ENCODE measurements around the gene CACNG4. TPM values are rescaled to one million over a fixed set of nuclear protein-coding genes. Genes with fewer than 3 reads are reported as not detected.

CACNG4 gene
- total and polyA plus RNA-seq, 11 donors = 0.08 to 0.88 (median 0.33) TPM; not detected in 8

DNA sequence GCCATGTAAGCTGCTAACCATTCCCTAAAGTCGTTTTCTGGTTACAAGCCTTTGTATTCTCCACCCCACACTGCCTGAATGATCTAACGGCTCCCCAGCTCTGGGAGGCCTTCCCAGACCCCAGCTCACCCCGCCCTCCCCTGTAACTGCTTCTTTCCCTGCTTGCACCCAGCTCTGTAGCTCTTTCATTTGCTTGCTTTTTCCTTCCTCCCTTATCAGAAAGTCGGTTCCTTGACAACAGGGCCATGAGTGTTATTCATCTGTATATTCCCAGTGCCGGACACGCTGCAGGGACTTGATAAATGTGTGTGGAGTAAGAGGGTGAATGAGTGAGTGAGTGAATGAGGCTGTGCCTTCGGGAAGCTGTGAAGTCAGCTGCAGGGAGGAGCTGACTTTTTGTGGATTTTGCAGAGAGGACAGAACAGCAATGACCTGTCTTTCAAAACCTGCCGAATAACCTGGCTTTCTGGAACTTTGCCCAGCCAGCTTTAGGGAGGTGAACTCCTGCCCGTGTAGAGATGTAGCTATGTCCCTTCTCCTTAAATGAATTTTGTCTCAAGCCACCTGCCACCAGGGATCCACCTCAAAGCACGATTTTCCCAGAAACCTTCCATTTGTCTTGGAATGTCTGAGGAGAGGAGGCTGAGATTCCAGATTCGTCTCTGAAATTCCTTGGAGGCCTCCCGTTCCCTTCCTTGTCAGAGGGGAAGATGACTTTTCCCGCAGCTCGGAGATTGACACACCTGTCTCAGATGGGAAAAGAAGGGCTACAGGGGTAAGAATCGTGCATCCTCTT is 20.0 kb upstream of the CACNG4 start:
- intact Hi-C loops (cut with DNase I) = no loop called here
- 21 to 27% (median 22%) methylated on average over 15 of the region's 15 CpGs for WGBS, 4 donors
- no peaks in the 10 kb centered on the region for H3K4me1 ChIP-seq
- no peak overlapping the region for H3K27ac ChIP-seq
- no peak for DNase-seq
- H3K36me3 ChIP-seq = no peaks in the 10 kb centered on the region
- peaks cover 0 to 64% (median 10%) of the 10 kb centered on the region in 9 donors for H3K27me3 ChIP-seq
- H3K4me3 ChIP-seq = no peak overlapping the region
- TF ChIP-seq, protein P1, sequence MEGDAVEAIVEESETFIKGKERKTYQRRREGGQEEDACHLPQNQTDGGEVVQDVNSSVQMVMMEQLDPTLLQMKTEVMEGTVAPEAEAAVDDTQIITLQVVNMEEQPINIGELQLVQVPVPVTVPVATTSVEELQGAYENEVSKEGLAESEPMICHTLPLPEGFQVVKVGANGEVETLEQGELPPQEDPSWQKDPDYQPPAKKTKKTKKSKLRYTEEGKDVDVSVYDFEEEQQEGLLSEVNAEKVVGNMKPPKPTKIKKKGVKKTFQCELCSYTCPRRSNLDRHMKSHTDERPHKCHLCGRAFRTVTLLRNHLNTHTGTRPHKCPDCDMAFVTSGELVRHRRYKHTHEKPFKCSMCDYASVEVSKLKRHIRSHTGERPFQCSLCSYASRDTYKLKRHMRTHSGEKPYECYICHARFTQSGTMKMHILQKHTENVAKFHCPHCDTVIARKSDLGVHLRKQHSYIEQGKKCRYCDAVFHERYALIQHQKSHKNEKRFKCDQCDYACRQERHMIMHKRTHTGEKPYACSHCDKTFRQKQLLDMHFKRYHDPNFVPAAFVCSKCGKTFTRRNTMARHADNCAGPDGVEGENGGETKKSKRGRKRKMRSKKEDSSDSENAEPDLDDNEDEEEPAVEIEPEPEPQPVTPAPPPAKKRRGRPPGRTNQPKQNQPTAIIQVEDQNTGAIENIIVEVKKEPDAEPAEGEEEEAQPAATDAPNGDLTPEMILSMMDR (IDR thresholded peaks at IDR 0.05) = no peak
- no peak for TF ChIP-seq POLR2A (IDR thresholded peaks at IDR 0.05)
- no peaks in the 10 kb centered on the region for H3K9me3 ChIP-seq
- no peak for ATAC-seq

DNA sequence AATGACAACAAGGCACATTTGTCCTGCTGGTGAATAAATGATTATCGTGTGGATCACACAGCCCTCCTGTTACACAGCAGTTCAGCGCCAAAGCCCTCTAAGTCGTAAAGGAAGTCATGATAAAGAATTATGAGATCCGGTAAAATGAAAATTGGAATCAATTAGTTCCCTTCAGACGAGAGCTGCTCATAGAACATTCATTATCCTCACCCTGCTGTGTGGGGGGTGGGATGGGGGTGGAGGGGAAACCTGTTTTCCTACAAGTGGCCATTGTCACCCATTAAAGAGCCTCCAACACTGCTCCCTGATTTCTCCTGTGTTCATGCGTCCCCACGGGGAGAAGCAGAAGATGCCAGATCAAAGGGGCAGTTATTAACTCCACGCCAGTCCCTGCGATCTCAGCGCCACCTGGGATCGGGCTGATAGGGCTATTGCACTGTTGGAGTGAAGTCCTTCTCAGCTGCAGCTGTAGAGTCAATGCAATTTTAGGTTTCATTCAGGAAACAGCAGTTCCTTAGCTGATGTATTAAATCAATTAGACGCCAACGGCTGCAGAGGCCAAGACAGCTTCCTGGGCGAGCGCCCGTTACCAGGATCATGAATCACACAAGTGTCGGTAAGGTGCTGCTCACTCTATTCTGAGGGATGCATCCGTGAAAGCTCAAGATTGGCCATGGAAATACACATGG is 19.2 kb upstream of the CACNG4 start:
- WGBS, 4 donors = 58 to 62% (median 61%) methylated on average over 18 of the region's 18 CpGs
- no peak overlapping the region for H3K4me3 ChIP-seq
- H3K27ac ChIP-seq = no peak overlapping the region
- DNase-seq = no peak
- no peaks in the 10 kb centered on the region for H3K9me3 ChIP-seq
- no peaks in the 10 kb centered on the region for H3K36me3 ChIP-seq
- ATAC-seq = no peak
- H3K4me1 ChIP-seq = no peaks in the 10 kb centered on the region
- peaks cover 0 to 57% (median 10%) of the 10 kb centered on the region in 9 donors for H3K27me3 ChIP-seq
- TF ChIP-seq POLR2A (IDR thresholded peaks at IDR 0.05) = no peak
- TF ChIP-seq, protein P1 (IDR thresholded peaks at IDR 0.05) = no peak
- intact Hi-C loops (cut with DNase I) = no loop called here

DNA sequence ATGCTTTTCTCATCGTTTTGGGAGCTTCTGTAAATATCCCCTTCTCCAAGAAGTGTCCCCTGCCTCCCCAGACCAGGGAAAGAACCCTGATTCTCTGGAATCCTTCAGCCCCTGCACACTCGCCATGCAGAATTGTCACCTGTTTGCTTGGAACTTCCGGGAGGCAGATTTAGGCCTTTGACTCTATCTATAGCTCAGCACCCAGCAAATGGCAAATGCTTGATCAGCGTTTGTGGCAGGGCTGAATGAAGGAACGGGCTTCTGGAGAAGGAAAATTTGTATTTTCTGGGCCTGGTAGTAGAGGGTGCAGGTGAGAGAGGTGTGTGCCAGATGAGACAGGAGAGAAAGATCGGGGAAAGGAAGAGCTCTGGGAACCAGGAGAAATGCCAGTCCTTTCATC is 18.3 kb upstream of the CACNG4 start:
- Histone ChIP-seq H3K9me3 (no peaks in the 10 kb centered on the region), H3K4me1 (no peaks in the 10 kb centered on the region), H3K36me3 (no peaks in the 10 kb centered on the region), H3K27ac (no peak overlapping the region), H3K27me3 (peaks cover 0 to 55% (median 10%) of the 10 kb centered on the region in 9 donors), H3K4me3 (no peak overlapping the region)
- no peak for DNase-seq
- intact Hi-C loops (cut with DNase I) = no loop called here
- ATAC-seq = no peak
- TF ChIP-seq, protein P1 (IDR thresholded peaks at IDR 0.05) = no peak
- no peak for TF ChIP-seq POLR2A (IDR thresholded peaks at IDR 0.05)
- WGBS, 4 donors = 80 to 90% (median 83%) methylated on average over 6 of the region's 6 CpGs

DNA sequence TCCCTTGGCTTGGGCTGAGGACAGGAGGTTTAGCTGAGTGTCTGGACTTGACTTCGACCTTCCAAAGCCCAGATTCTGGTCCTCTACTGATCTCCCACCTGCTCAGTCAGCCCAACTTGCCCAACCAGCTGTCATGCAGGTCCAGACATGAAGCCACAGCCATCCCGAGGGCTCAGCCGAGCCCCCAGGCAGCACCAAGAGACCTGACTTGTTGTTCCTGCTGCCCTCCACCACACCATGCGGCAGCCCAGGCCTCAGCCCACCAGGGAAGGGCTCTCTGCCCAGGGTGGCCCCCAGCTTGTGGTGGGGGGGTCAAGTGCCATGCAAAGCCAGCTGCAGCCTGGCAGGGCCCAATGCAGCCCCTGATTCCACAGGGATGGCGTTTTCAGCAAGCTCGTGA is 17.2 kb upstream of the CACNG4 start:
- H3K36me3 ChIP-seq = no peaks in the 10 kb centered on the region
- ATAC-seq (no peak), DNase-seq (no peak)
- peaks cover 0 to 46% (median 10%) of the 10 kb centered on the region in 9 donors for H3K27me3 ChIP-seq
- no peak overlapping the region for H3K4me3 ChIP-seq
- no peaks in the 10 kb centered on the region for H3K4me1 ChIP-seq
- TF ChIP-seq, protein P1 (IDR thresholded peaks at IDR 0.05) = no peak
- no peak for TF ChIP-seq POLR2A (IDR thresholded peaks at IDR 0.05)
- intact Hi-C loops (cut with DNase I) = no loop called here
- H3K9me3 ChIP-seq = no peaks in the 10 kb centered on the region
- WGBS, 4 donors = 83 to 88% (median 86%) methylated on average over 5 to 6 of the region's 6 CpGs
- H3K27ac ChIP-seq = no peak overlapping the region

Data from heart left ventricle (tissue), 16 donors.